ENCODE results near the gene LRBA. TPM values are rescaled to one million over a fixed set of nuclear protein-coding genes. Genes with fewer than 3 reads are reported as not detected.

Gene LRBA
- total RNA-seq, 1 donor from 2014 or later, result 26.4 TPM

GRCh38 chr4:151049430-151049884, 34.4 kb upstream of the LRBA start:
- TF ChIP-seq, protein P1, sequence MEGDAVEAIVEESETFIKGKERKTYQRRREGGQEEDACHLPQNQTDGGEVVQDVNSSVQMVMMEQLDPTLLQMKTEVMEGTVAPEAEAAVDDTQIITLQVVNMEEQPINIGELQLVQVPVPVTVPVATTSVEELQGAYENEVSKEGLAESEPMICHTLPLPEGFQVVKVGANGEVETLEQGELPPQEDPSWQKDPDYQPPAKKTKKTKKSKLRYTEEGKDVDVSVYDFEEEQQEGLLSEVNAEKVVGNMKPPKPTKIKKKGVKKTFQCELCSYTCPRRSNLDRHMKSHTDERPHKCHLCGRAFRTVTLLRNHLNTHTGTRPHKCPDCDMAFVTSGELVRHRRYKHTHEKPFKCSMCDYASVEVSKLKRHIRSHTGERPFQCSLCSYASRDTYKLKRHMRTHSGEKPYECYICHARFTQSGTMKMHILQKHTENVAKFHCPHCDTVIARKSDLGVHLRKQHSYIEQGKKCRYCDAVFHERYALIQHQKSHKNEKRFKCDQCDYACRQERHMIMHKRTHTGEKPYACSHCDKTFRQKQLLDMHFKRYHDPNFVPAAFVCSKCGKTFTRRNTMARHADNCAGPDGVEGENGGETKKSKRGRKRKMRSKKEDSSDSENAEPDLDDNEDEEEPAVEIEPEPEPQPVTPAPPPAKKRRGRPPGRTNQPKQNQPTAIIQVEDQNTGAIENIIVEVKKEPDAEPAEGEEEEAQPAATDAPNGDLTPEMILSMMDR (IDR thresholded peaks at IDR 0.05; ENCODE audit: partially characterized antibody, unreplicated experiment), result no peak
- H3K9me3 Mint-ChIP-seq (ENCODE audit: unreplicated experiment), result no peaks in the 10 kb centered on the region
- no peak overlapping the region for H3K4me3 Mint-ChIP-seq (ENCODE audit: unreplicated experiment)
- H3K27ac Mint-ChIP-seq (ENCODE audit: unreplicated experiment), result no peak overlapping the region
- H3K36me3 Mint-ChIP-seq (ENCODE audit: unreplicated experiment), result no peaks in the 10 kb centered on the region
- H3K4me1 Mint-ChIP-seq (ENCODE audit: low read depth, unreplicated experiment), result no peaks in the 10 kb centered on the region
- DNase-seq, result no peak
- H3K27me3 Mint-ChIP-seq (ENCODE audit: unreplicated experiment), result peaks cover 4% of the 10 kb centered on the region

DNA sequence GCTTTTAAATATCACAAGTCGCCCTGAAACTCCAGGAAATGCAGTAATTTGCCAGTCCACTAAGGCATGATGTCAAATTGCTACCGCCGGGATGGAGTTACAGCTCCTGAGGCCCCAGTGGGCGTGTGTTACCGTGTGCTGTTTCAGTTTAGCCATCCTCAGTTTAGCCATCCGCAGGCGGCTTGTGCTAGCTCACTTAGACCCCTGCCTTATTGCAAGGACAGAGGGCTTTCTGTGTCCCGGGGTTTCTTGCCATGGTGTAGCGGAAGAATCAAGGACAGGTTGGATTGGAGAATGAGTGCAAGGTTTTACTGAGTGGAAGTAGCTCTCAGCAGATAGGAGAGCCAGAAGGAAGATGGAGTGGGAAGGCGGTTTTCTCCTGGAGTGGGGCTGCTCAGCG, 33.8 kb upstream of the LRBA start:
- H3K4me3 Mint-ChIP-seq (ENCODE audit: unreplicated experiment), result no peak overlapping the region
- TF ChIP-seq, protein P1 (IDR thresholded peaks at IDR 0.05; ENCODE audit: partially characterized antibody, unreplicated experiment), result no peak
- no peaks in the 10 kb centered on the region for H3K9me3 Mint-ChIP-seq (ENCODE audit: unreplicated experiment)
- H3K27me3 Mint-ChIP-seq (ENCODE audit: unreplicated experiment), result peaks cover 4% of the 10 kb centered on the region
- no peaks in the 10 kb centered on the region for H3K36me3 Mint-ChIP-seq (ENCODE audit: unreplicated experiment)
- H3K4me1 Mint-ChIP-seq (ENCODE audit: low read depth, unreplicated experiment), result no peaks in the 10 kb centered on the region
- H3K27ac Mint-ChIP-seq (ENCODE audit: unreplicated experiment), result no peak overlapping the region
- DNase-seq, result no peak

GRCh38 chr4:151046609-151047008, 31.5 kb upstream of the LRBA start:
- no peak overlapping the region for H3K4me3 Mint-ChIP-seq (ENCODE audit: unreplicated experiment)
- H3K36me3 Mint-ChIP-seq (ENCODE audit: unreplicated experiment), result no peaks in the 10 kb centered on the region
- TF ChIP-seq, protein P1 (IDR thresholded peaks at IDR 0.05; ENCODE audit: partially characterized antibody, unreplicated experiment), result no peak
- no peak overlapping the region for H3K27ac Mint-ChIP-seq (ENCODE audit: unreplicated experiment)
- no peak for DNase-seq
- H3K27me3 Mint-ChIP-seq (ENCODE audit: unreplicated experiment), result peaks cover 4% of the 10 kb centered on the region
- H3K4me1 Mint-ChIP-seq (ENCODE audit: low read depth, unreplicated experiment), result no peaks in the 10 kb centered on the region
- H3K9me3 Mint-ChIP-seq (ENCODE audit: unreplicated experiment), result no peaks in the 10 kb centered on the region

DNA sequence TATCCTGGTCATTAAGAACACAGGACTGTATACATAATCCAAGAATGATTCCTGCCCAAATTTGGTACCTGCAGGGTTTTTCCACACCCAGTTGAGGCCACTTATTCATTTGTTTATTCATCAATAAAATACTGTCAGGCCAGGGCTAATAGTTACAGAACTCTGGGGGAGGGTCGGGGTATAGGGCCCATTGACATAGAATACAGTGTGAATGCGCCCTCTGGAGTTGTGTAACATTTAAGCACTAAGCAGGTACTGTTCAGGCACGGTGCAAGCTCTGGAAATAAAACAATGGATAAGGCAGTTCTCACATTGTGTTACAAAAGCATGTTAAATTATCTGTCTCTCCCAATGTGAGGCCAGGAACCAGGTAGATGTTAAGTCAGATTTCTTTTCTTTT, 30.8 kb upstream of the LRBA start:
- H3K9me3 Mint-ChIP-seq (ENCODE audit: unreplicated experiment), result no peaks in the 10 kb centered on the region
- no peak overlapping the region for H3K27ac Mint-ChIP-seq (ENCODE audit: unreplicated experiment)
- H3K4me1 Mint-ChIP-seq (ENCODE audit: low read depth, unreplicated experiment), result no peaks in the 10 kb centered on the region
- DNase-seq, result no peak
- H3K27me3 Mint-ChIP-seq (ENCODE audit: unreplicated experiment), result peaks cover 4% of the 10 kb centered on the region
- H3K4me3 Mint-ChIP-seq (ENCODE audit: unreplicated experiment), result no peak overlapping the region
- TF ChIP-seq, protein P1 (IDR thresholded peaks at IDR 0.05; ENCODE audit: partially characterized antibody, unreplicated experiment), result no peak
- no peaks in the 10 kb centered on the region for H3K36me3 Mint-ChIP-seq (ENCODE audit: unreplicated experiment)

DNA sequence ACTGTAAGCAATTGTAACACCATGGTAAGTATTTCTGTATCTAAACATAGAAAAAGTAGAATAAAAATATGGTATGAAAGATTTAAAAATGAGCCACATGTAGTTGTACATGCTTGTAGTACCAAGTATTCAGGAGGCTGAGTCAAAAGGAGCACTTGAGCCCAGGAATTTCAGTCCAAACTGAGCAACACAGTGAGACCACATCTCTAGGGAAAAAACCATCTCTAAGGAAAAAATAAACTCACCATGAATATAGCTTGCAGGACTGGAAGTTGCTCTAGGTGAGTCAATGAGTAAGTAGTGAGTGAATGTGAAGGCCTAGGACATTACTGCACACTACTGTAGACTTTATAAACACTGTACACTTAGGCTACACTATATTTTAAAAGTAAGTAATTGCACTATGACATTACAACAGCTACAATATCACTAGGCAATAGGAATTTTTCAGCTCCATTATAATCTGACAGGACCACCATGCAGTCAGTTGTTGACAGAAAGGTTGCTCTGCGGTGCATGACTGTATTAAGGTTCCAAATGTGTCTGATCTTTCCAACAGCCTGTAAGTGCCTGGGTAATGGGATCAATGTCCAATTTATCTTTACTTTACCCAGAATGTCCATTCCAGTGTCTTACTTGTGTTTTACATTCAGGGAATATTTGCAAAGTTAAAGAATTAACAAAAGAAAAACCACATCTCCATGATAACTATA, 28.9 kb upstream of the LRBA start:
- TF ChIP-seq, protein P1 (IDR thresholded peaks at IDR 0.05; ENCODE audit: partially characterized antibody, unreplicated experiment), result no peak
- Mint-ChIP-seq H3K27me3 (ENCODE audit: unreplicated experiment) (peaks cover 4% of the 10 kb centered on the region), H3K4me3 (ENCODE audit: unreplicated experiment) (no peak overlapping the region)

More for the DNA sequence above, 28.9 kb upstream of the LRBA start:
- Mint-ChIP-seq H3K4me1 (ENCODE audit: low read depth, unreplicated experiment) (no peaks in the 10 kb centered on the region), H3K9me3 (ENCODE audit: unreplicated experiment) (no peaks in the 10 kb centered on the region), H3K27ac (ENCODE audit: unreplicated experiment) (no peak overlapping the region), H3K36me3 (ENCODE audit: unreplicated experiment) (no peaks in the 10 kb centered on the region)
- no peak for DNase-seq

Data from glutamatergic neuron (in vitro differentiated cells).